Right lobe of liver (tissue), 6 donors: ENCODE measurements around the gene POLE. TPM values are rescaled to one million over a fixed set of nuclear protein-coding genes. Genes with fewer than 3 reads are reported as not detected.

Experiments
- ATAC-seq, 4 donors: fragments of 200-7000 bp; cut with Tn5 transposase; one replicate each; pipeline ENCODE4 v1.9.1; 2020; ENCODE audit warnings: mild to moderate bottlenecking in 4 of 4, moderate library complexity in 4 of 4
- DNase-seq, 3 donors: peaks; one replicate each; pipeline ENCODE4 v3.0.0-alpha.2; 2020
- H3K27ac ChIP-seq, 3 donors: fragments of 200-600 bp; one replicate each; pipeline ENCODE4 v1.8.0; 2022
- H3K27me3 ChIP-seq, 2 donors: fragments of 200-600 bp; one replicate each; pipeline ENCODE4 v1.8.0; 2022
- H3K36me3 ChIP-seq, 4 donors: fragments of 200-600 bp; sonication (generic) in 1 of 4; one replicate each; pipeline versions ENCODE4 v1.5.1 to v1.8.0; 2017 to 2022; ENCODE audit warnings: control low read depth in 1 of 4
- H3K4me1 ChIP-seq, 4 donors: fragments of 200-600 bp; sonication (generic) in 1 of 4; one replicate each; pipeline versions ENCODE4 v1.5.1 to v1.8.0; 2017 to 2022; ENCODE audit warnings: control low read depth in 1 of 4
- H3K4me3 ChIP-seq, 3 donors: fragments of 200-600 bp; one replicate each; pipeline ENCODE4 v1.8.0; 2022
- H3K9me3 ChIP-seq, 4 donors: fragments of 200-600 bp; sonication (generic) in 1 of 4; one replicate each; pipeline versions ENCODE4 v1.5.1 to v1.8.0; 2017 to 2022; ENCODE audit warnings: control low read depth in 1 of 4
- CTCF ChIP-seq, 4 donors: fragments of 200-600 bp in 3 of 4; fragments of 450-650 bp in 1 of 4; IDR thresholded peaks; one replicate each; pipeline versions ENCODE4 v1.5.1 to v1.8.0; 2016 to 2022; ENCODE audit warnings: antibody characterized with exemption in 4 of 4, mild to moderate bottlenecking in 2 of 4
- POLR2A ChIP-seq: fragments of 450-650 bp; IDR thresholded peaks from one replicate; pipeline ENCODE4 v1.6.1; 2017; ENCODE audit warnings: antibody characterized with exemption, mild to moderate bottlenecking
- WGBS: methylation state at CpG from one replicate; pipeline ENCODE4 v1.1.6; 2018; ENCODE audit warnings: low coverage, low lambda C conversion rate; ENCODE audit not compliant: insufficient coverage; ENCODE audit errors: missing lambda C conversion rate; 5-methylcytosine and 5-hydroxymethylcytosine counted together
- intact Hi-C, 2 donors: fragments of 100-400 bp; cut with DNase I; formaldehyde crosslinking; loops; one replicate each; pipeline versions ENCODE4 v1.11.2 to v1.14.1; 2022
- total RNA-seq, 6 experiments: library from RNA; depleted of rRNA in 2 of 6; stranded (reverse); fragments of >200 nt in 2 of 6; fragmentation: NEBNext Ultra II Directional in 3 of 6; extraction: Animal tissue kit (Norgen Biotek cat#: 25700) in 3 of 6; gene quantifications; one replicate each; pipeline versions ENCODE4 v1.1.0 to v1.2.4, GENCODE V29; 2016 to 2023
- donor health status: DM: no; HTN: yes; CAD: no.
- donor health status: DM: no; HTN: no; CAD: no.
- donor health status: DM: no; HTN: no; CAD: no.
- donor health status: DM: no; HTN: yes; CAD: no.
- donor health status: DM: no; HTN: yes; CAD: no.

POLE gene
- total RNA-seq, 6 experiments from 2014 or later: 13.6 to 34.0 (median 22.7) TPM

GRCh38 chr12:132734206-132734605, 47.1 kb upstream of the POLE start:
- Histone ChIP-seq H3K36me3 (peaks cover 0 to 48% (median 28%) of the 10 kb centered on the region in 4 donors), H3K4me3 (no peak overlapping the region), H3K4me1 (no peaks in the 10 kb centered on the region), H3K27ac (no peak overlapping the region), H3K9me3 (no peaks in the 10 kb centered on the region), H3K27me3 (no peaks in the 10 kb centered on the region)
- intact Hi-C loops: no loop called here
- ATAC-seq: peak in 1 of 4 donors; percentile 25
- no peak for TF ChIP-seq POLR2A
- TF ChIP-seq CTCF (IDR thresholded peaks at IDR 0.05): no peak
- WGBS: 87% methylated on average over 3 of the region's 10 CpGs
- no peak for DNase-seq

GRCh38 chr12:132731574-132731973, 44.4 kb upstream of the POLE start:
- no peaks in the 10 kb centered on the region for H3K9me3 ChIP-seq
- no peaks in the 10 kb centered on the region for H3K4me1 ChIP-seq
- no peaks in the 10 kb centered on the region for H3K27me3 ChIP-seq
- no peak for ATAC-seq
- intact Hi-C loops: no loop called here
- WGBS: 90% methylated on average over 17 of the region's 17 CpGs
- no peak overlapping the region for H3K27ac ChIP-seq
- no peak for DNase-seq
- TF ChIP-seq CTCF (IDR thresholded peaks at IDR 0.05): no peak
- TF ChIP-seq POLR2A: no peak
- no peak overlapping the region for H3K4me3 ChIP-seq
- H3K36me3 ChIP-seq: peaks cover 0 to 50% (median 30%) of the 10 kb centered on the region in 4 donors

GRCh38 chr12:132730353-132730752, 43.2 kb upstream of the POLE start:
- WGBS: 80% methylated on average over 1 of the region's 11 CpGs
- ATAC-seq (no peak), DNase-seq (no peak)
- no peaks in the 10 kb centered on the region for H3K4me1 ChIP-seq
- no peak overlapping the region for H3K4me3 ChIP-seq
- H3K27me3 ChIP-seq: no peaks in the 10 kb centered on the region
- intact Hi-C loops: no loop called here
- H3K9me3 ChIP-seq: no peaks in the 10 kb centered on the region
- no peak overlapping the region for H3K27ac ChIP-seq
- TF ChIP-seq POLR2A (no peak), CTCF (IDR thresholded peaks at IDR 0.05) (no peak)
- peaks cover 0 to 53% (median 26%) of the 10 kb centered on the region in 4 donors for H3K36me3 ChIP-seq

GRCh38 chr12:132729541-132730320, 42.6 kb upstream of the POLE start:
- Histone ChIP-seq H3K9me3 (no peaks in the 10 kb centered on the region), H3K4me1 (no peaks in the 10 kb centered on the region), H3K36me3 (peaks cover 0 to 52% (median 24%) of the 10 kb centered on the region in 4 donors), H3K27me3 (no peaks in the 10 kb centered on the region), H3K27ac (no peak overlapping the region), H3K4me3 (no peak overlapping the region)
- TF ChIP-seq POLR2A (no peak), CTCF (IDR thresholded peaks at IDR 0.05) (no peak)
- ATAC-seq (no peak), DNase-seq (peak in 1 of 3 donors; percentile 19)
- intact Hi-C loops: no loop called here
- WGBS: 88% methylated on average over 16 of the region's 24 CpGs
